Nucleus accumbens (tissue), 56 donors: ENCODE data around the gene PRLR.

Experiments
- DNase-seq, 56 donors: peaks; one replicate each; lab custom pipeline; 2025; lab: John Stamatoyannopoulos, UW

PRLR gene

DNA sequence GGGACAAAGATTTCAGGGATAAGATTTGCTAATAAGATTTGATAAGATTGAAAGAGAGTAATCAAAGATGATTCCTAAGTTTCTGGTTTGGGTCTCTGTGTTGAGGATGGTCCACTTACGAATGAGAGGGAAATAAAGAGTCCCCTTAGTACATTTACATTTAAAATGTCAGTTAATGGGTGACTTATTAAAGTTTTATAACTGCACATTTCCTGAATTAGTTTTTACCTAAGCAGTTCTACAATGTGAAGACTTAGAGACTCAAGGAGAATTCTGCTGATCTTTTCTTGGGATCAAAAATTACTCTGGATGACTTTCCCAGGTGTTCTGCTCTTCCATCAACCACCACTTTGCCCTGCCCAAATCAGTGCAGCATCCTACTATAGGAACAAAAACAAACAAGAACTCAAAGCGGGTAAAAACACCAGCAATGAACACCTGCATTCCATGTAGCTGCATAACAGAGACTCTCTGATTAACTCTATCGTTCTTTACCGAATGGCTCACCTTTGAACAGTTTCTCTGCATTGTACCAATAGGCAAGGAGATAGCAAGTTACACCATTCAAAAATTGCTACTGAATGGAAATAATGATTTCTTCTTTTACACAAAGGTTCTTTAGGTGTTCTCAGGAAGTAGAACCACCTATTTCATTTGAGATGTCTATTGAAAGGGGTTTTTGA lies 65.3 kb downstream of the PRLR start:
- DNase-seq: no peak

DNA sequence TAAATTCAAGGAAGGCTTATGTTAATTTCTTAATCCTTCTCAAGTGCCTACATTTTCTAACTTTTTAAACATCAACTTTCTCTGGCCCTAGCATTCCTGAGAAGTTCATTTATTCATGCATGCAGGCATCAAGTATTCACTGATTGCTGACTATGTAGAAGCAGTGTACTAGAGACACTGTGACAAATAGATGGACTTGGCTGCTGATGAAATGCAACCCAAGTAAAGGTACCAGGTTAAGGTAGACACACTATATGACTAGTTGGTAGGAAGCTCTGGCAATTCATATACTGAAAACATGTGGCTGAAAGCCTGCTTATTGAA lies 66.6 kb downstream of the PRLR start:
- no peak for DNase-seq

DNA sequence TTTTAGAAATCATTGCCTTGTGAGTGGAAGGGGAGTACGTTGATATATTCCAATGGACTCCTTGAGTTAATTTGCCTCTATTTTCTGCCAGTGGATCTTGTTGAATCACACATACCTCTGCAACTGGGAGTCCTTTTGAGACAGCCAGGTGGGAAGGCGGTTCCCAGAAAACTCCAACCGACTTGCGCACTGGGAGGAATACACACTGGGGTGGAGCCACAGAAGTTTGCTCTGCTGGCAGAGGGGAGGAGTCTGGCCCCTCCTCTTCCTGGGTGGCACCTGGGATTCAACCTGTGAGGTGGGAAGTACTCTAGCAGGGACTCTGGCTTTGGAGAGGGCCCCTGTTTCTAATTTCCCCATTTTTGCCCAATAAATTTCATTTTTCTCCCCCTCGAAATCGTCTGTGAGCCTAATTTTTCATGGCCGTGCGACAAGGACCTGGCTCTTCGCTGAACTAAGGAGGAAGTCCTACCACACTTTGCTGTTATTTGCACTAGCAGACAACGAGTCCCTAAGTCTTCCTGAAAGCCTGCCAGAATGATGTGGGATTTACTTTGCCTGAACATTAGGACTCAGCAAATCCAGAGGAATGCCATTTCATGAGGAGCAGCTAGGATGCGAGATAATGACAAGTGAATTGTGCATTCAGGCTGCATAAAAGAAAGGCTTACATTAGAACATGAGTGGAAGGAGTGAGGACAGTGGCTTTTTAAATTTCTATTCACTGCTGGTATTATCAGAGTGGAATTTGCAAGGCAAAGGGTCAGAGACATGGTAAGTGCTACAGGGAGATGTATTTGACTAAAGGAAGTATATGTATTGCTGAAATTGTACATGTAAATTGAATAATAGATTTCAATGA lies 67.2 kb downstream of the PRLR start:
- DNase-seq: no peak

DNA sequence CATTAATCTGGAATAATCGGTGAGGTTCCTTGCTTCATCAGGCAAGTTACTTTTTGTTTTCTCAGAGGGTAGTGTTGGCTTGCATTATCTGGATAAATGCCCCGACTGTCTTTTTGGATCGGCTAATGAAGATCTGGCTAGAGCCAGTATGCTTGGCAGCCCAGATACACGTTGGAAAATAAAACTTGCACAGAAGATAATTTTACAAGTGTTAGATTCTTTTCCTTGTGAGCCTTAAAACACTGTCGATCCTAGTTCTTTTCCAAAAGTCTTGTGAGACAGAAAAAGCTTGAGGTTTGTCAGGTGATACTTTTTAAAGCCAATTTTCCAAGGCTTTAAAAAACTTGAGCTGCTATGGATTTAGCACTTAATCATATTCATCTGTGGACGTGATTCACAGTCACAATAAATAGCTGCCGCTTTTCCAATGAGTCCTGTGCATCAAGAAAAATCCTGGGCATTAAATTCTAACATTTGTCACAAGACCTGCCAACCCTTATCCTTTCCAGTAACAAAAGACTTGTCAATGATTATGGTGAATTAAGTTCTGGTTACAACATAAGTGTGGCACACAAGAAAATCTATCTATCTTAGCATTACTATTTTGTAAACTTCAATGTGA lies 68.5 kb downstream of the PRLR start:
- DNase-seq: no peak

GRCh38 chr5:35160486-35161116 lies 69.7 kb downstream of the PRLR start:
- no peak for DNase-seq

GRCh38 chr5:35159370-35159742 lies 70.9 kb downstream of the PRLR start:
- no peak for DNase-seq

DNA sequence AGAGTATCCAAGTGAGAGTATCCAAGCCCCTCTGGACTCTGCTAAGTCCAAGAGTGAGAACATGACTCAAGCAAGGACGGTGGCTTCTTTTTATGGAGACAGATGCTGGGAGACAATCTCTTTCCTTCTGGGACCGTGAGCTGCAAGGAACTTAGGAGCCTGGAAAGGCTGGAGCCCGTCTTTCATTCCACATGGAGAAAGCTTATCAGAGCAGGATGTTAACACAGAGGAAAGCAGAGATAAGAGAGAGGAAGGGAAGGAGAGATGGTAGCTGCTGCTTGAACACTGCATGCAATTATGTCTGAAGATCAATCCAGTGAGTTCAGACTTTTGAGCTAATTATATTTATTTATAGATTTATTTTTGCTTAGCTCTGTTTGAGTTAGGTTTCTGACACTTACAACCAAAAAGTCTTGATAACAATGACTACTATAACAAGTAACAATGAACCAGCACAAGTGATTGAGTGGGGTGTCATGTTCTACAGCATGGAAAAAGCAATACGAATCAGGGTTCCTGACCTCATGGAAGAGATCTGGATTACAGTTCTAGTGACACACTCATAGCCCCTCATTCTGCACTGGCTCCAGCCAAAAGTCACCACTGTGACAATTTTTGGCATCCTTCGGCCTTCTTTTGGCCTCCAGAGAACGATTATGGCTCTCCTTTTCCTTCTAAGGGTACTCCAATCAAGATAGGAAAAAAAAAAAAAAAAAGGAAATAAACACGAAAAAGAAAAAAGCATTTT lies 71.5 kb downstream of the PRLR start:
- DNase-seq: no peak

DNA sequence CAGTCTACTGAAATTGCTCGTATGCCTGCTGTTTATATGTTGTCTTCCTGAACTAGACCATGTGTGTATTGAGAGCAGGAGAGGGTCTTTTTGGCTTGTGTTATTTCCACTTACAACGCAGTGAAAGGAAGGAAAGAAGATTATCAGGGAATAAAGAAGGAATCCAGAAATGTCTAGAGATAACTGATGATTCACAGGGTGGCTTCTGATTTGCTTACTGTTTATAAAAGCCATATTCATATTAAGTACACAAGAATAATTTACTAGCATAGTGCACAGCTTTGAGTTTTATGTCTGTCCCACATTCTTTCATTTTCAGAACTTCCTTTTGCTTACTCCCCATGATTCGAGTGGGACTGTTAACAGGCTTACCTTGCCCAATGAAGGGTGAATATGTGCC lies 72.1 kb downstream of the PRLR start:
- DNase-seq: no peak

GRCh38 chr5:35153375-35153932 lies 76.8 kb downstream of the PRLR start:
- no peak for DNase-seq

DNA sequence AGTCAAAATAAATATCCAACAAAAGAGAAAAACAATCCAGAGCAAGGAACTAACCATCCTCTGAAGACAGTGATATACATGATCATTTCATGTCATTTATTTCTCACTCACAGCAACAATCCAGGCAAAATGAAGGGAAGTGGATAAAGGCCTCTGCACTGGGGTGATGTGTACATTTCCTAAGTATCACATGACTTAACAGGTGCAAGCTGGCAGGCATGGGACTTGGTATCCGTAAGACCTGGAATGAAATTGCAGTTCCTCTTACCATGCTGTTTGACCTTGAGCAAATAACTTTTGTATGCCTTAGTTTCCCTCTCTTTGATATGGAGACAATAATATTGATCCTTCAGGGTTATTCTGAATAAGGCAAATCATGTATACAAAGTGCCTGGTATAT lies 77.6 kb downstream of the PRLR start:
- no peak for DNase-seq

DNA sequence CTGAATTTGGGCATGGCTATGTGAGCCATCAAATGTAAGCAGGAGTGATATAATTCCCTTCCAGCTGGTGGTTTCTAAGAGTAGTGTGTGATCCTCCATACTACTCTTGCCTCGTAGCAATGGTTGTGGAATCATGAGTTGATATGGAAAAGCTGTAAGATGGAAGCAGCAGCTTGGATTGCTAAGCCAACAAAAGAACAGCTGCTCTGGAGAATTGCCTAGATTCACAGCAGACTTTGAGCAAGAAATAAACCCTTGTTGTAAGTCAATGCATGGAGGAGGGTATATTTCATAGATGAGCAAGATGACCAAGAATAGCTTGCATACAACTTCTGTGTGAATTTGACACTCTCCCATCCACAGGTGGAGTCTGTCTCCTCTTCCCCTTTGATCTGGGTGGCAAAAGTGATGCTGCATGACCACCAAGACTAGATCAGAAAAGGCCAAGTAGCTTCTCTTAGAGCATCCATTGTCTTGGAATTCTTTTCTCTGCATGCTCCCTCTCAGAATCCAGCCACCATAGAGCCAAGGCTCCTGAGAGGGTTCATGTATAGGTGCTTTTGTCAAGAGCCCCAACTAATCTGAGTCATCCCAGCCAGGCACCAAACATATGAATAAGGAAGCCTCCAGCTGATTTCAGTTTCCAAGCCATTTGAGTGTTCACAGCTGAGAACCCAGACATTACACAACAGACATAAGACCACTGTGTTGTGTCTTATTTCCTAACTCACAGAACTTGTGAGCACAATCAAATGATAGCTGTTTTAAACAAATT lies 79.0 kb downstream of the PRLR start:
- no peak for DNase-seq

DNA sequence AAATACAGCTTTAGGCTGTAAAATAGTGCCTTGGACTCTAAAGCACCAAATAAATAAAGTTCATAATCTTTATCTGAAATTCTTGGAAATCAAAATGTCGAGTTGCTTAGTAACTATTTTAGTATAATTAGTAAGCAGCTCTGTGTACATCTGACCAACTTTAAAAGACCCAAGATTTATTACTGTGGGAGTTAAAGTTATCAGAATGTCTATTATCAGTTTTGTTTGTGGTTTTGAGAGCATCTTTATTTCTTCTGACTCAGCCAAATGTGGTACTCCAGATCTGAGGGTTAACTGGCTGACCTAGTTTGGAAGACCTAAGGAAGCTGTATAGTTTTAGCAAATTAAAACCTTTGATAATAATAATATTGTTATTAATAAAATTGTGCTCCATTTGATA lies 81.2 kb downstream of the PRLR start:
- no peak for DNase-seq

DNA sequence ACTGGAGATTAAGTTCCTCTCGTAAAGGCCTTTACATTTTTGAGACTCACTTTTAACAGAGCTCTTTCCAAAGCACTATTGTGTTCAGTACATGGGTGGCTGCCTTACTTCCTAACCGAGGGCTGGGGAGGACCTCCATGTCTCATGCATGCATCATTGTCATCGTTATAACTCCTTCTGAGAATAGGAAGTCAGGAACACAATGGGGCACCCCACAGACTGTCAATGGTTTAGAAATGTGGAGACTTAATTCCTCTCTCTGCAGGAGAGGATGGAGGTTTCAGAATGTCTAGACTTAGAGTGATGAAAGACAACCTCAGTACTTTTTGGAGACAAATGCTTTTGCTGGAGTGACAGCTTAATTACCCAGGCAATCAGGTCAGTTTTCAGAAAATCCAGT lies 83.9 kb downstream of the PRLR start:
- peak in 1 of 56 donors; percentile 12 for DNase-seq

- no peak for DNase-seq
Observed at GRCh38 chr5:35145691-35146317, 84.5 kb downstream of the PRLR start.

DNA sequence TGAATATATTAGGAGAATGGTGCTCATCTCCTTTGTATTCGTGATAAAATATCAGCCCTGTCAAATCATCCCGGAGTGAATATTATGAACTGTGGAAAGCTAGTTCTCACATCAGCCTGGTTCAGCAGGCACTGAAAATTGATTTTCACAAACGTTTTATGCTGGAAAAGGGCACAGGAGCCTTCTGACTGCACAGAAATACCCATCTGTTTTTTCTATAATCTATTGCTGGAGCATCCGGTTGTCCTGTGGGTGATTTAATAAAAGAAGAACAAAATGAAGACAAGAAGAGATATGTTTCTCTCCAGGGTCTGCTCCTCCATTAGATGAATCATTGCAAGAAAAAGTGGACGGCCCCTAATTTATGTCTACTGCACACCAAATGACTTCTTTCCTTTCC lies 85.3 kb downstream of the PRLR start:
- DNase-seq: no peak

DNA sequence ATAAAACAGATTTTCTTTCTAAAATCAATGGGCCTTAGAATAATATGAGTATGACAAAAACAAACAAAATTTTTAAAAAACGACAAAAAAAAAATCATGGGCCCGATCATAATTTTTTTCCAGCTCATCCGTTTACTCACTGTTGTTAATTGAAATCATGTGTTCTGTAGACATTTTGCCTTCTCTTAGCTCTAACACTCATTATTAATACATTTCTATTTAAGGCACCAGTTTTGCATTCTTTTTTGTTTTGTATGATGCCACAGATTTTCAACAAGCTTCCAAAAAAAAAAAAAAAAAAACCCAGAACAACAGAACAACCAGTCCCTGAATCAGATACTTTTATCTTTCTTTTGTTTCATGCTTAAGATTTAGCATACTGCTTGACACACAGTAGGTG lies 86.4 kb downstream of the PRLR start:
- DNase-seq: no peak

DNA sequence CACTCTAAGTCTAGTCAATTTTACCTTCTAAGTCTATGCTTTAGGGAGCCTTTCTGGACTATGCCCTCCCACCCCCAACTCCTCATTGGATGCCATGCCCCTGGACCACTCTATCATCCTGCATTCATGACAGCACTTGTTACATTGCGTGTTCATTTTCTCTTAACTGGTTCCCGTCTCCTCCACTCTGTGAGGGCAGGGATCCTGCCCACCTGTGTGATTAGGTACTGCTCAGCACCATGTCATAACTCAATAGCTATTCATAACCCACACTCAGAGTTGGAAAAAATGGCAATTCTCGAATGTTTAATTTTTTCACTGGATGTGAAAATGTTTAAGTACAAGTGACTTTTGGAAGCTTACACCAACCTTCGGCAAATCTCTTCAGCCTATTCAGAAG lies 88.5 kb downstream of the PRLR start:
- no peak for DNase-seq

- no peak for DNase-seq
Observed at GRCh38 chr5:35138232-35138631, 92.1 kb downstream of the PRLR start.

GRCh38 chr5:35136386-35136785 lies 93.9 kb downstream of the PRLR start:
- no peak for DNase-seq
